H1 (cell line): ENCODE measurements around the gene PFDN5. TPM values are rescaled to one million over a fixed set of nuclear protein-coding genes. Genes with fewer than 3 reads are reported as not detected.

Experiments used
- CTCF ChIA-PET: fragments of 300-600 bp; sonication (Branson Sonifier 250); formaldehyde crosslinking; loops from one replicate; lab custom pipeline; 2021; ENCODE audit not compliant: partially characterized antibody; lab: Charles Lee
- POLR2A ChIA-PET: fragments of 300-600 bp; sonication (Branson Sonifier 250); formaldehyde crosslinking; loops from one replicate; lab custom pipeline; 2021; ENCODE audit warnings: inconsistent platforms; ENCODE audit not compliant: partially characterized antibody; lab: Charles Lee
- DNase-seq, 2 experiments: peaks; one replicate each; pipeline versions ENCODE4 v3.0.0 to v3.0.0-alpha.2; 2010 to 2022; ENCODE audit warnings: low spot score in 2 of 2, low read depth in 1 of 2, mixed read lengths in 1 of 2
- FAIRE-seq: peaks from 2 replicates; lab custom pipeline; 2011; peaks lifted over from hg19 to GRCh38; lab: Jason Lieb, UNC
- H2AFZ ChIP-seq: 2 replicates; pipeline ENCODE4 v1.8.1; 2012; ENCODE audit warnings: low read length, inconsistent platforms
- H2AK5ac ChIP-seq: 2 replicates; pipeline ENCODE4 v1.6.1; 2013; ENCODE audit warnings: low read depth, low read length
- H2BK120ac ChIP-seq: replicated peaks from 2 replicates; pipeline ENCODE3; 2013; ENCODE audit warnings: low read depth, low read length, inconsistent platforms
- H2BK12ac ChIP-seq: 2 replicates; pipeline ENCODE4 v1.6.1; 2013; ENCODE audit warnings: low read depth, low read length
- H2BK15ac ChIP-seq: 2 replicates; pipeline ENCODE4 v1.6.1; 2013; ENCODE audit warnings: low read length
- H2BK20ac ChIP-seq: 2 replicates; pipeline ENCODE4 v1.6.1; 2013; ENCODE audit warnings: low read length
- H2BK5ac ChIP-seq: 2 replicates; pipeline ENCODE4 v1.6.1; 2013; ENCODE audit warnings: low read depth, low read length
- H3K14ac ChIP-seq: 2 replicates; pipeline ENCODE4 v1.6.1; 2013; ENCODE audit warnings: inconsistent platforms; ENCODE audit not compliant: insufficient read length
- H3K18ac ChIP-seq: 2 replicates; pipeline ENCODE4 v1.6.1; 2013; ENCODE audit warnings: low read length; ENCODE audit errors: extremely low read depth
- H3K23ac ChIP-seq: 2 replicates; pipeline ENCODE4 v1.6.1; 2013; ENCODE audit warnings: inconsistent platforms; ENCODE audit not compliant: insufficient read length
- H3K23me2 ChIP-seq: 2 replicates; pipeline ENCODE4 v1.6.1; 2013; ENCODE audit warnings: low read depth, low read length
- H3K27ac ChIP-seq: 2 replicates; pipeline ENCODE4 v1.6.1; 2011; ENCODE audit warnings: low read depth, low read length, inconsistent platforms
- H3K27me3 ChIP-seq, 4 experiments: replicated peaks in 1 of 4; 1 replicate in 1 of 4; 2 replicates in 3 of 4; pipeline versions ENCODE4 v1.6.1 to v1.8.1; 2011 to 2013; ENCODE audit warnings: low read length in 3 of 4, mild to moderate bottlenecking in 3 of 4, inconsistent platforms in 2 of 4, mixed read lengths in 2 of 4, moderate library complexity in 1 of 4; ENCODE audit not compliant: control insufficient read depth in 3 of 4, insufficient read depth in 3 of 4; ENCODE audit errors: extremely low read depth in 1 of 4
- H3K36me3 ChIP-seq, 4 experiments: 2 replicates each; pipeline versions ENCODE4 v1.6.1 to v1.8.1; 2011 to 2013; ENCODE audit warnings: mild to moderate bottlenecking in 4 of 4, low read length in 3 of 4, moderate library complexity in 2 of 4, control low read depth in 1 of 4, inconsistent platforms in 1 of 4; ENCODE audit not compliant: insufficient read depth in 4 of 4, control insufficient read depth in 2 of 4
- H3K4ac ChIP-seq: replicated peaks from 2 replicates; pipeline ENCODE3; 2013; ENCODE audit warnings: low read length, low read depth, mixed read lengths, inconsistent platforms; ENCODE audit not compliant: insufficient read length
- H3K4me1 ChIP-seq, 4 experiments: replicated peaks in 1 of 4; 1 replicate in 1 of 4; 2 replicates in 3 of 4; pipeline versions ENCODE4 v1.6.1 to v1.8.1; 2011 to 2013; ENCODE audit warnings: low read length in 3 of 4, inconsistent platforms in 2 of 4, mixed read lengths in 1 of 4; ENCODE audit not compliant: insufficient read depth in 4 of 4, control insufficient read depth in 3 of 4
- H3K4me2 ChIP-seq, 2 experiments: 2 replicates each; pipeline versions ENCODE4 v1.6.1 to v1.8.1; 2011 to 2013; ENCODE audit warnings: low read depth in 2 of 2, low read length in 2 of 2, control low read depth in 1 of 2, inconsistent platforms in 1 of 2, mild to moderate bottlenecking in 1 of 2; ENCODE audit not compliant: insufficient read depth in 1 of 2
- H3K4me3 ChIP-seq, 4 experiments: fragments of 200-600, 300-600 bp in 1 of 4; sonication (generic), shearing (Covaris generic), sonication (Bioruptor Twin) in 1 of 4; 2 replicates each; pipeline versions ENCODE4 v1.5.1 to v1.8.1; 2011 to 2016; ENCODE audit warnings: low read length in 4 of 4, low read depth in 3 of 4, control low read depth in 2 of 4, inconsistent platforms in 2 of 4, mild to moderate bottlenecking in 2 of 4, mixed read lengths in 1 of 4, moderate library complexity in 1 of 4; ENCODE audit not compliant: insufficient read depth in 2 of 4; ENCODE audit errors: extremely low read depth in 1 of 4
- H3K56ac ChIP-seq: replicated peaks from 2 replicates; pipeline ENCODE3; 2013; ENCODE audit warnings: low read depth, mild to moderate bottlenecking, mixed read lengths, low read length, inconsistent platforms; ENCODE audit not compliant: insufficient read length
- H3K79me1 ChIP-seq: 2 replicates; pipeline ENCODE4 v1.6.1; 2013; ENCODE audit warnings: low read depth, low read length, control low read depth
- H3K79me2 ChIP-seq, 2 experiments: 2 replicates each; pipeline versions ENCODE4 v1.6.1 to v1.8.1; 2012 to 2013; ENCODE audit warnings: low read length in 2 of 2, mild to moderate bottlenecking in 2 of 2, inconsistent platforms in 1 of 2; ENCODE audit not compliant: insufficient read depth in 2 of 2, control insufficient read depth in 1 of 2
- H3K9ac ChIP-seq, 4 experiments: replicated peaks in 1 of 4; 1 replicate in 1 of 4; 2 replicates in 3 of 4; pipeline versions ENCODE4 v1.6.1 to v1.8.1; 2011 to 2013; ENCODE audit warnings: low read depth in 3 of 4, low read length in 3 of 4, control low read depth in 2 of 4, mild to moderate bottlenecking in 2 of 4, moderate library complexity in 2 of 4, inconsistent platforms in 1 of 4; ENCODE audit errors: extremely low read depth in 1 of 4
- H3K9me3 ChIP-seq, 2 experiments: 2 replicates each; pipeline versions ENCODE4 v1.6.1 to v1.8.1; 2012 to 2013; ENCODE audit warnings: mild to moderate bottlenecking in 2 of 2, moderate library complexity in 2 of 2, control low read depth in 1 of 2, inconsistent platforms in 1 of 2, low read depth in 1 of 2, low read length in 1 of 2, mixed read lengths in 1 of 2; ENCODE audit not compliant: insufficient read depth in 2 of 2
- H4K20me1 ChIP-seq, 2 experiments: replicated peaks in 1 of 2; 2 replicates each; pipeline versions ENCODE3 to v1.8.1; 2011 to 2013; ENCODE audit warnings: inconsistent platforms in 2 of 2, low read length in 2 of 2, mild to moderate bottlenecking in 1 of 2; ENCODE audit not compliant: insufficient read depth in 2 of 2, control insufficient read depth in 1 of 2
- H4K5ac ChIP-seq: 2 replicates; pipeline ENCODE4 v1.6.1; 2013; ENCODE audit warnings: low read length, low read depth, mixed read lengths, inconsistent platforms; ENCODE audit not compliant: insufficient read length
- H4K8ac ChIP-seq: 2 replicates; pipeline ENCODE4 v1.8.0; 2013; ENCODE audit warnings: mild to moderate bottlenecking, moderate library complexity, low read length, inconsistent platforms; ENCODE audit not compliant: insufficient read depth; ENCODE audit errors: extremely low read depth
- H4K91ac ChIP-seq: replicated peaks from 2 replicates; pipeline ENCODE3; 2013; ENCODE audit warnings: low read length, mixed read lengths, inconsistent platforms; ENCODE audit not compliant: insufficient read length
- CREB1 ChIP-seq: IDR thresholded peaks from 2 replicates; pipeline ENCODE4 v1.6.1; 2012; ENCODE audit warnings: inconsistent platforms
- YY1 ChIP-seq: IDR thresholded peaks from 2 replicates; pipeline ENCODE4 v1.6.1; 2011; ENCODE audit warnings: low read depth, mild to moderate bottlenecking, low read length
- WGBS, 2 experiments: shearing (Covaris generic) in 1 of 2; methylation state at CpG; one replicate each; pipeline versions ENCODE4 v1.1.6 to v1.1.7; 2013 to 2015; ENCODE audit warnings: low lambda C conversion rate in 2 of 2, mixed read lengths in 2 of 2, inconsistent platforms in 1 of 2, low coverage in 1 of 2, missing lambda C conversion rate in 1 of 2; ENCODE audit not compliant: insufficient replicate concordance in 2 of 2, insufficient coverage in 1 of 2, insufficient read length in 1 of 2; ENCODE audit errors: extremely low coverage in 1 of 2, missing lambda C conversion rate in 1 of 2; 5-methylcytosine and 5-hydroxymethylcytosine counted together
- polyA plus RNA-seq, 7 experiments: library from polyadenylated mRNA; depleted of rRNA in 3 of 7; stranded (reverse) in 5 of 7; unstranded in 2 of 7; fragments of >200 nt in 5 of 7; fragments of 200-250 nt in 2 of 7; gene quantifications; 1 replicate in 5 of 7; 2 replicates in 1 of 7; 4 replicates in 1 of 7; pipeline versions ENCODE4 v1.2.1 to v1.2.3, GENCODE V29; 2011 to 2013; ENCODE audit warnings: missing spikeins in 2 of 7, mixed read lengths in 2 of 7
- total RNA-seq: library from RNA; stranded (reverse); fragmentation: NEBNext Ultra II Directional; extraction: Animal tissue kit (Norgen Biotek cat#: 25700); gene quantifications from 2 replicates; pipeline ENCODE4 v1.2.1, GENCODE V29; 2021

Gene PFDN5
- total and polyA plus RNA-seq, 2 of the 8 experiments (the other 6 are each of a cell fraction or from before 2014, with no cell fraction given) = 290 to 630 TPM

DNA sequence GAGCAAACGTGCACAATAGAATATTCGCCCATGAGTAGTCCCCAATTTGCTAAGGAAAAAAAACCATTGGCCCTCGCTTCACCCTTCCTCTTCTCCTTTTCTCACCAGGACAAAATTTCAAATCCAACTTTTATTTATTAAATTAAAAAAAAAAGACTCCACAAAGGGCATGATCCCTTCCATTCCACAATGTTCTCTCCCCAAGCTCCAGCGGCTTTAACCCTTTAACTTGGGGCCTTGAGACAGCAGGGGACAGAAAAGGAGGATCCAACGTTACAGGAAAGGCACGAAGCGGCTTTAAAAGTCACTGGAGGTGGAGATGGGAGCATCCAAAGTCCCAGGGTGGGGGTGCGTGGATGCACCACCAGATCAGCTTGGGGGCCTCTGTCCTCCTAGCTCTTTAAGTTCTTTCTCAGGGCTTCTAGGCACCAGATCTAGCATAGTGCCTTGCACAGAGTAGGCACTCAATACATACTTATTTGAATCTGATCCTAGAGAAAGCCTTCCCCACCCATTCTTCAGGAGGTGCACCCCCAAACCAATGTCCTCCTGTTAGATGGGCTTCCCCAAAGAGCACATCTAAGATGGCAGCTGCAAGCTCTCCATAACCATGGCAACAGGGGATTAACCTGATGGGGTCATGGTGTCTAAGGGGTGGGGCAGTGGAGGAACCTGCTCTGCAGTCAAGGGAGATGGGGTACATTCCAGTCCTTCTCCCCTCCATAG is 31.3 kb downstream of the PFDN5 start:
- Histone ChIP-seq H4K5ac (no peak overlapping the region), H3K14ac (no peak overlapping the region), H3K23ac (no peak overlapping the region), H3K23me2 (peaks cover 4% of the 10 kb centered on the region; the same call in 1 of the 2 replicates), H2BK5ac (no peak overlapping the region), H3K9me3 (no peaks in the 10 kb centered on the region), H3K4ac (no peak overlapping the region), H3K9ac (no peak overlapping the region), H3K79me1 (no peaks in the 10 kb centered on the region), H4K91ac (no peak overlapping the region), H2AK5ac (no peak overlapping the region), H3K56ac (no peak overlapping the region), H2BK20ac (no peak overlapping the region), H3K27me3 (peaks cover 13 to 59% (median 49%) of the 10 kb centered on the region in 4 experiments), H2BK15ac (0 out of 2 replicates have a peak overlapping the region, but pooled peaks have one; percentile 12), H3K79me2 (no peaks in the 10 kb centered on the region), H3K4me2 (peak overlapping the region in 1 of 2 experiments; percentile 45; a peak in 1 of 4 replicates), H2AFZ (no peak overlapping the region), H3K27ac (no peak overlapping the region), H3K4me3 (peak overlapping the region in 1 of 4 experiments; percentile 80; a peak in 4 of 8 replicates), H2BK12ac (no peak overlapping the region), H3K4me1 (peaks cover 0 to 17% (median 10%) of the 10 kb centered on the region in 4 experiments; a peak in 6 of 7 replicates), H3K18ac (no peak overlapping the region), H4K8ac (no peak overlapping the region), H2BK120ac (no peak overlapping the region)
- FAIRE-seq (no peak), DNase-seq (no peak)
- POLR2A ChIA-PET = interaction anchor here (0.6 to 8.0 kb wide), 10 partner anchors 8 to 182 kb away, joined by 3 to 51 read pairs (median 5); partner anchors contain the start of genes MAP3K12, MYG1, NPFF and TARBP2
- 80% methylated on average over 8 of the region's 8 CpGs; no CpG with 5 or more reads in 1 of the 2 experiments for WGBS, 2 experiments
- 0 out of 2 replicates have a peak, but pooled peaks have one; percentile 47 for TF ChIP-seq YY1
- TF ChIP-seq CREB1 = no peak
- TF ChIP-seq, all 59 proteins: peak for 1
- H3K36me3 ChIP-seq = no peaks in the 10 kb centered on the region
- peaks cover 0 to 2% of the 10 kb centered on the region in 2 experiments for H4K20me1 ChIP-seq
- CTCF ChIA-PET = interaction anchor here (0.8 to 21.2 kb wide), 18 partner anchors 9 to 186 kb away, joined by 3 to 381 read pairs (median 4); partner anchors contain the start of gene SP7
